ENCODE data around the gene CHMP2A.
A peak's percentile ranks its signal among the peaks of the same experiment; 100 is the strongest.

The CHMP2A gene

DNA sequence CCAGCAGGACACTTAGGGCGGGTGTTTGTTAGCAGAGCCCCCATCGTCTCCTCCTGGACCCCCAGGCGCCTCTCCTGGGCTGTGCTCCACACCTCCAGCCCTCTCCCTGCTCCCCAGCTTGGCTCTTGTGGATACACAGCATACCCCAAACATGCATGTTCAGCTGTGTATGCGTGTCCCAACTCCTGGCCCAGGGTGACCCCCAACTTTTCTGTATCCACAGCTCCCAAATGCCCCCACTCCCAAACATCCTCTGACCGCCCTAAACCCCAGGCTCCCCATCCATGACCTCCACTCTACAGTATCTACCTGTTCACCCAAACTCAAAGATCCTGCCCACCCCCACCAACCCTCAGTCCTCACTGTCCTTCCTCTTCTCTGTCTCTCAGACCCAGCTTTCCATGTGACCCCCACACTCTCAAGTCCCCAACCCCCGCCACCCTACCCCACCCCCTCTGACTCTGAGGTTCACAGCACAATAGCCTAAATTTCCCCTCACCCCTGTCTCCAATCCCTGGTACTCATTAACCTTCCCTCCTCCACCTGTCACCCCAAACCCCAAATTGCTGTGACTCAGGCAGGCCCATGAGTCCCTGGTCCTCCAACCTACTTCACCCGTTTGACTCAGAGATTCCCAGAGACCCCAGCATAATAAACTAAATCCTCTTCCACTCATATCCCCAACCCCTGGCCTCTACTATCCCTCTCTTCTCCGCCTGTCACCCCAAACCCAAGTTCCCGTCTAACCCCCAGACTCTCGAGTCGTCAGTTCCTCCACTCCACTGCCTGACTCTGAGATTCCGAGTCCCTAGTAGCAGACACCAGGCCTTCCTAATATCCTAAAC lies 2.5 kb upstream of the CHMP2A start:
- H3K4me3 ChIP-seq (ENCODE audit: low read length) = peak overlapping the region; percentile 99
- no peak for DNase-seq (ENCODE audit: low read depth, low spot score)

- H3K4me3 ChIP-seq (ENCODE audit: low read length) = peak overlapping the region; percentile 99
- no peak for DNase-seq (ENCODE audit: low read depth, low spot score)
Observed at GRCh38 chr19:58556622-58557220, 1.8 kb upstream of the CHMP2A start.

DNA sequence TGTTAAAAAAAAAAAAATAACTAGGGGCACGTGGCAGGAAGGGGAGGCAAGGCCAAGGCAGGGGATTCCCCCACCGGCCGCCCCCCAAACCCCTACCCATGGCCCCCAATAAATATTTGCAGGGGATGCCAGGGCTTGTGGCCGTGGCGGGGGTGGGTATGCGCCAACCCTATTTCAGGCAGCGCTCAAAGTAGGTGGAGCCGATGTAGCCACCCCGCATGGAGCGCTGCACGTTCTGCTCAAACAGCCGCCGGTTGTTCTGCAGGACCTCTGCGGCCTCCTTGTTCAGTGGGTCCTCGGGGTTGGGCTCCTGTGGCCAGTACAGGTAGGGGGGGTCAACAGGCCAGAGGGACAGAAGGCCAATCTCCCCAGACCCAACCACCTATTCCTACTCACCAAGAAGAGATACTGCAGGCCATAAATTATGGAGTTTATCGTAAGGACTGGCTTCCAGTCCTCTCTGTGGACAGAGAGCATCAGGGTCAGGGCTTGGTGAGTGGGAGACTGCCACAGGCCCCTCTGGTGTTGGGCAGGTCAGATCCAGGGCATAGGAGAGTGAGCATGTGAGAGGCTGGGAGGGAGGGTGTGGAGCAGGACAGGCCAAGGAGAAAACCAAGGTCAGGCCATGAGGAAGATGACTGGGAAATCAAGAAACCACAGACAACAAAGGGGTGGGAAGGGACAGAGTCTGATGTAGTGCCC lies 1.2 kb upstream of the CHMP2A start:
- no peak overlapping the region for H3K4me3 ChIP-seq (ENCODE audit: low read length)
- DNase-seq (ENCODE audit: low read depth, low spot score) = no peak

- peak overlapping the region; percentile 85 for H3K4me3 ChIP-seq (ENCODE audit: low read length)
- DNase-seq (ENCODE audit: low read depth, low spot score) = no peak
Observed at GRCh38 chr19:58555369-58555885, 522 bp upstream of the CHMP2A start.

DNA sequence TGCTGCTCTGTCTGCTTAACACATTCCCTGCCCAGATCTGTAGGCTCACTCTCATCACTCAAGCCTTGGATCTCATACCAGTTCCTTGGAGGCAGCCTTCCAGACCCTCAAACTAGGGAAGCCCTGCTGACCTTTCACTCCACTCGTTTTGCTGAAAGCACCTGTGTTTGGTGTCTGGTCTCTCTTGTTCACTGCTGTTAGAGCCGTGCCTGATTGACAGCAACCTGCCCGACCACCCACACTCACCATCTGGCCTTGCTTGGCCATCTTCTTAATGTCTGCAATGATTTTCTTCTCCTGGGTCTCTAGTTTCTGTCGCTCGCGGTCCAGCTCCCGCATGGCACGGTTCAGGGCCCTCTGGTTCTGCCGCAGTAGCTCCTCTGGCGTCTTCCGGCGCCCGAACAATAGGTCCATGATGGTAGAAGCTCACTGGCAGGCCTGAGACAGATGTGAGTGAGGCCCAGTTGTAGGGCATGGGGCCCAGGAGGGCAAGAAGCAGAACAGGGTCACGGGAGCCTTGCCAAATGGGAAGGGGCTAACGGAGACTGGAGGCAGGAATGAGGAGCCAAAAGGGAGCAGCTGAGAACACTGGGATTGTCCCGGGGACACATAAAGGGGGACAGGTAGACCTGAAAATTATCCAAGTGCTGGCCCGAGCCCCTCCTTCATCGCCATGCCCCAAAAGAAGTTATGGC lies 959 bp downstream of the CHMP2A start:
- H3K4me3 ChIP-seq (ENCODE audit: low read length) = peak overlapping the region; percentile 85
- no peak for DNase-seq (ENCODE audit: low read depth, low spot score)

DNA sequence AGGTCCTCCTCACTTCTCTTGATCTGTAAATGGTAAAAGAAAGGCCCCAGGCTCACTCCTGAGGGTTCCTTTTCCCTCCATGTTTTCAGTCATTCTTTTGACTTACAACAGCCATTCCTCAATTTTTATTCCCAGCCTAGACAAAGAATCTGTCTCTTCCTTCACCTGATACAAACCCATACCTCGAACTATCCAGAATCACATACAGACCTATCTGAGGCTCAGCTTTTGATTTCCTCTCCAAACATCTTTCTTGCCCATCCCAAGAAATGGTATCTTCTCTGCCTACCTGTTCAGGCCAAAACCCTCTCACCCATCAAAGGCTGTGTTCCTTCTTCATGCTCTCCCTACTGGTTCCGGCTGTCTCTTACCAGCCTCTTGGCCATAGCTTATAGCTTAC lies 2.2 kb downstream of the CHMP2A start:
- DNase-seq (ENCODE audit: low read depth, low spot score) = no peak
- no peak overlapping the region for H3K4me3 ChIP-seq (ENCODE audit: low read length)

DNA sequence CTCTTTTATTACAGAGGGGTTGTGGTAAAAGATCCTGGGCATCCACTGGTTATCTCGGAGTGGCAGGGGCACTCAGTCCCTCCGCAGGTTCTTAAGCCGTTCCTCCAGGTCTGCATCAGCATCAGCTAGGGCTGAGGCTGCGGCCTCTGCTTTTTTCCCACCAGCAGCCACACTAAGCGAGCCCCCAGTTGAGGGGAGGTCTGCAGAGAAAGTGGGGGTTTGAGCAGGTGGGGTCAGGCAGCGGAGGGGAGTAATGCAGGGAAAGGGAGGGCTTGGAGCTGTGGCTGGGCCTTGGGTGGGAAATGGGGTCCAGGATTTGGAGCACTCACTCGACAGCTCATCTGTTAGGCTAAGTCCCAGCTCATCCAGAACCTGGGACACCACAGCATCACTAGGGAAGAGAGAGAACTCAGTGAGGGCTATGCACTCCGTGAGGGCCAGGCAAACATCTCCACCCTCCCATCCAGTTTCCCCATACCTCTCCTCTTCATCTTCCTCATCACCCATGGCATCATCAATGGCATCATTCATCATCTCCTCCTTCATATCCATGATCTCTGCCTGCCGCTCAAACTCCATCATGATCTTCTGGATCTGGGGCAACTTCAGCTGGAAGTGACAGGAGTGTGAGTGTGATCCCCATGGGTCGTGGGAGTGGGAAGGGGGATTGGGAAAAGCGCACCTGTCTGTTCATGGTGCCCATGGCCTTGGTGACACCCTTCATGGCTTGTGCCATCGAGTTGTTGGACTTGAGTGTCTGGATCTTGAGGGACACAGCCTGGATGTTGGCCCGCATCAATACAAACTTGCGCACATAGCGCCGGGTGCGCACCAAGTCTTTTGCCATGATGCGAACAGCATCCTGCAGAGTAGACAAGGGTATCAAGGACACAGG lies 3.1 kb downstream of the CHMP2A start:
- no peak overlapping the region for H3K4me3 ChIP-seq (ENCODE audit: low read length)
- no peak for DNase-seq (ENCODE audit: low read depth, low spot score)

DNA sequence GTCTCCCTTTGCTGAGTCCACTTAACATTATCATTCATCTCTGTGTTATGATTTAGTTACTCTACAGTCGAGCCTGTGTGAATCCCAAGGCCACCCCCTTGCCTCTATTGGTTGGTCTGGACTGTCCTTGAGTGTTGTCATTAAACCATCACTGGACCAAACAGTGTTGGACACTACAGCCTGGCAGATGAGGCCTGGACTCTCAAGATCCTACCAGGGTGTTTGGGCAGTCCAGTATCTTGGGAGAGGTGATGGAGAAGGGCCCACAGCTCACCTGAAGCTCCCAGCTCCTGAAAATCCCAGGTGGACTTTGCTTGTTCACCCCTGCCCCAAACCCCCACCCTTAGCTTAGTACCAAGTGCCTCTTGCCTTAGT lies 3.8 kb downstream of the CHMP2A start:
- DNase-seq (ENCODE audit: low read depth, low spot score) = no peak
- no peak overlapping the region for H3K4me3 ChIP-seq (ENCODE audit: low read length)

DNA sequence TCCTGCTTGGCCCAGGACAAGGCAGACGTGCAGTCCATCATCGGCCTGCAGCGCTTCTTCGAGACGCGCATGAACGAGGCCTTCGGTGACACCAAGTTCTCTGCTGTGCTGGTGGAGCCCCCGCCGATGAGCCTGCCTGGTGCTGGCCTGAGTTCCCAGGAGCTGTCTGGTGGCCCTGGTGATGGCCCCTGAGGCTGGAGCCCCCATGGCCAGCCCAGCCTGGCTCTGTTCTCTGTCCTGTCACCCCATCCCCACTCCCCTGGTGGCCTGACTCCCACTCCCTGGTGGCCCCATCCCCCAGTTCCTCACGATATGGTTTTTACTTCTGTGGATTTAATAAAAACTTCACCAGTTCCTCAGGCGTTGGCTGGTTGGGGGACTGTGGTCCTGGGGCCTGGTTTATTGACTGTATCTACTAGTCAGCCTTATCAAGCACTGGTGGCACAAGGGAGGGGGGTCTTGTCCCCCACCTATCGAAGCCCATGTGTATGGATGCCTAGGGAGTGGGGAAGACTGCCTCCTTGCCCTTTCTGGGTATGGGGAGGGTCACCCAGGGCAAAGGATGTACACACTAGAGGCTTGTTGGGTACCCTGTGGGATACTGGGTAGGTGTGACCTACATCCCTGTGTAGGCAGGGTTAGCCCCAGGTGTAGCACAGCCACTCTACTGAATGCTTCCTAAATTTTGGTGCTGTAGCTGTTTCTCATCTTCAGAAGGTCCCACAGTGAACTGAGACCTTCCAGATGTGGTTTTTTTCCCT lies 4.4 kb downstream of the CHMP2A start:
- H3K4me3 ChIP-seq (ENCODE audit: low read length) = no peak overlapping the region
- no peak for DNase-seq (ENCODE audit: low read depth, low spot score)

DNA sequence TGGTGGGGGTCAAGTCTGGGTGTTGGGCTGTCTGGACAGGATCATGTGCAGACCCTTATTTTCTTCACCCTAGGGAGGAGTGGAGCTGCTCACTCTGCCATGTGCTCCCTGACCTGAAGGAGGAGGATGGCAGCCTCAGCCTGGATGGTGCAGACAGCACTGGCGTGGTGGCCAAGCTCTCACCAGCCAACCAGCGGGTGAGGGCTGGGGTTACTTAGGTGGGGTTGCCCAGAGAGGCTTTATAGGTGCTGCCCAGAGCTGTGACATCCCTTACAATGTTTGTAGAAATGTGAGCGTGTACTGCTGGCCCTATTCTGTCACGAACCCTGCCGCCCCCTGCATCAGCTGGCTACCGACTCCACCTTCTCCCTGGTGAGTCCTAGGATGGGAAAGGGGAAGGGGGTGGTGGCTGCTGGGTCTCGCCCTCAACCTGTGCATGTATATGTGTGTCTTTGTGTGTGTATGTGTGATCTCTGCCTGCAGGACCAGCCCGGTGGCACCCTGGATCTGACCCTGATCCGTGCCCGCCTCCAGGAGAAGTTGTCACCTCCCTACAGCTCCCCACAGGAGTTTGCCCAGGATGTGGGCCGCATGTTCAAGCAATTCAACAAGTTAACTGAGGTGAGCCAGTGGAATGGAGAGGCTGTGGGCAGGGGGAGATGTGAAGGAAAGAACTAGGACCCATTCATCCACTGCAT lies 5.1 kb downstream of the CHMP2A start:
- no peak for DNase-seq (ENCODE audit: low read depth, low spot score)
- no peak overlapping the region for H3K4me3 ChIP-seq (ENCODE audit: low read length)

DNA sequence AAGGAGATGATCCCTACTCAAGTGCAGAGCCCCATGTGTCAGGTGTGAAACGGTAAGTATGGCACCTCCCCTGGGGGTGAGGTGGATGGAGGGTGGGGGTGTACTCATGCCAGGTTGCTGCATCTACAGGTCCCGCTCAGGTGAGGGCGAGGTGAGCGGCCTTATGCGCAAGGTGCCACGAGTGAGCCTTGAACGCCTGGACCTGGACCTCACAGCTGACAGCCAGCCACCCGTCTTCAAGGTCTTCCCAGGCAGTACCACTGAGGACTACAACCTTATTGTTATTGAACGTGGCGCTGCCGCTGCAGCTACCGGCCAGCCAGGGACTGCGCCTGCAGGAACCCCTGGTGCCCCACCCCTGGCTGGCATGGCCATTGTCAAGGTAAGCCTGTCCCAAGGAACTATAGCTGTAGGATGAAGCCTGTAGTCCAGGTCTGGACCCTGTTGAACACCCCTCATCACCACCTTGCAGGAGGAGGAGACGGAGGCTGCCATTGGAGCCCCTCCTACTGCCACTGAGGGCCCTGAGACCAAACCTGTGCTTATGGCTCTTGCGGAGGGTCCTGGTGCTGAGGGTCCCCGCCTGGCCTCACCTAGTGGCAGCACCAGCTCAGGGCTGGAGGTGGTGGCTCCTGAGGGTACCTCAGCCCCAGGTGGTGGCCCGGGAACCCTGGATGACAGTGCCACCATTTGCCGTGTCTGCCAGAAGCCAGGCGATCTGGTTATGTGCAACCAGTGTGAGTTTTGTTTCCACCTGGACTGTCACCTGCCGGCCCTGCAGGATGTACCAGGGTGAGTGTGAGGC lies 5.8 kb downstream of the CHMP2A start:
- DNase-seq (ENCODE audit: low read depth, low spot score) = no peak
- no peak overlapping the region for H3K4me3 ChIP-seq (ENCODE audit: low read length)

DNA sequence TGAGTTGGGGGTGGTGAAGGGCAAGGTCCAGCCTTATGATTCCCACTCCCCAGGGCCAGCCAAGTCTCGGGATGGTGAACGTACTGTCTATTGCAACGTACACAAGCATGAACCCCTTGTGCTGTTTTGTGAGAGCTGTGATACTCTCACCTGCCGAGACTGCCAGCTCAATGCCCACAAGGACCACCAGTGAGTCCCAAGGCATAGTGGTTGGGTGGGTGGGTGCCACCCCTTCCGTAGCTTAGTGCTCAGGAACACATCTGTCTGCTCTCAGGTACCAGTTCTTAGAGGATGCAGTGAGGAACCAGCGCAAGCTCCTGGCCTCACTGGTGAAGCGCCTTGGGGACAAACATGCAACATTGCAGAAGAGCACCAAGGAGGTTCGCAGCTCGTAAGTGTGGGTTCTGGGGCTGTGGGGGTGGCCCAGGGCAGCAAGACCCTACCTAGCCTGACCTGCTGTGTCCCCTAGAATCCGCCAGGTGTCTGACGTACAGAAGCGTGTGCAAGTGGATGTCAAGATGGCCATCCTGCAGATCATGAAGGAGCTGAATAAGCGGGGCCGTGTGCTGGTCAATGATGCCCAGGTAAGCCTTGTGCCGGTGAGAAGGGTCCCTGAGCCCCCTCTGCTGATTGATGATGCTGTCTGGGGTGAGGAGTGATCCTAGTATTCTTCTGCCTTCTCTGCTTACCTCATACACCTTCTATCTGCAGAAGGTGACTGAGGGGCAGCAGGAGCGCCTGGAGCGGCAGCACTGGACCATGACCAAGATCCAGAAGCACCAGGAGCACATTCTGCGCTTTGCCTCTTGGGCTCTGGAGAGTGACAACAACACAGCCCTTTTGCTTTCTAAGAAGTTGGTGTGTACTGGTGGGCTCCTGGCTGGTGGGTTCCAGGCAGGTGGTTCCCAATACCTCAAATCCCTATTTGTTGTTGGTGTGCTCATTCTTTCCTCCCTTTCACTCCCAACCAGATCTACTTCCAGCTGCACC lies 7.3 kb downstream of the CHMP2A start:
- H3K4me3 ChIP-seq (ENCODE audit: low read length) = no peak overlapping the region
- DNase-seq (ENCODE audit: low read depth, low spot score) = no peak

DNA sequence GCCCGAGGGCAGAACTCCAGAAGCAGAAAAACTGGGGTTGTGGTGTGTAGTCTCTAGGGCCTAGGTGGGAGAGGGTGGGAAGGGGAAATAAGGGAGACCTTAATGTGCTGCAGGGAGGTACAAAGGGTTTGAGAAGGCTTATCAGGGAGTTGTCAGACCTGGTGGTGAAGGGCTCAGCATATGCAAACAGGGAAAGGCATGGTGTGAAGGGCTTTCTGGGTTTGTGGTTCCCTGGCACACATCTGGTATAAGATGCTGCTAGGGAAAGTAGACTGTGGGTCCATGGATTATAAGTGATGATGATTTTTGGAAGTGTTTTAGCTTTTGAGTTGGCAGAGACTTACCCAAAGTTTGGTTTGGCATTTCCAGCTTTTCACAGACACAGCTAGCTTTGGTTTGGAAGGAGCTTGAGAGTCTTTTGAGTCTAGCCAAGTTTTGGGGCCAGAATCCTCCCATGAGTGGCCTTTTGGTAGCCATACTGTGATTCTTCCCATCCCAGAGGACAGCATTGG lies 8.8 kb downstream of the CHMP2A start:
- H3K4me3 ChIP-seq (ENCODE audit: low read length) = peak overlapping the region; percentile 87
- DNase-seq (ENCODE audit: low read depth, low spot score) = no peak

DNA sequence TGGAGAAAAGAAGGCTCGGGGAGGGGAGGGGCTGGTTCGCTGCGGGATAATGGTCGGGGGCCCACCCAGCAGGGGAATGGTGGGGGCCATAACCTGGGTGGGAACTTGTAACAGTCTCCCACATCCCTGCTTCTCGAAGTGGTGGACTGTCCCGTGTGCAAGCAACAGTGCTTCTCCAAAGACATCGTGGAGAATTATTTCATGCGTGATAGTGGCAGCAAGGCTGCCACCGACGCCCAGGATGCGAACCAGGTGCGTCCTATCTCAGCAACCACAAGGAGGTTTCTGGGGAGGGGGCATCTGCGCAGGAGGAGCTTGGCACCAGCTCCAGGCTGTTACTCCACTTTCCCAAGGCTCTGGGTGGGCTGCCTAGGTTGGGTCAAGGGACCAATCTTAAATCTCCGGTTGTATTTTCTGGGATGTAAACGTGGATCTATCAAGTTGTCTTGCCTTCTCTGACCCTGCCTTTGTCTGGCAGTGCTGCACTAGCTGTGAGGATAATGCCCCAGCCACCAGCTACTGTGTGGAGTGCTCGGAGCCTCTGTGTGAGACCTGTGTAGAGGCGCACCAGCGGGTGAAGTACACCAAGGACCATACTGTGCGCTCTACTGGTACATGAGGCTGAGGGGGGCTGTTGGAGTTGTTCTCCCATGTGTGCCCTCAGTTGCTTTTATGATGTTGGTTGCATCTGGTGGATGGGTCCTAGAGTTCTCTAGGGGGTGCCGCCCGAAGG lies 9.5 kb downstream of the CHMP2A start:
- peak overlapping the region; percentile 87 for H3K4me3 ChIP-seq (ENCODE audit: low read length)
- no peak for DNase-seq (ENCODE audit: low read depth, low spot score)
